ENCODE results near the gene FAM222A.

The FAM222A gene

GRCh38 chr12:109725321-109726105 is 11.9 kb downstream of the FAM222A start:
- POLR2A ChIA-PET: interaction anchor here (0.6 kb wide), 1 partner anchor 1496 kb away, joined by 4 read pairs; no protein-coding TSS in a partner anchor
- H3K9me3 ChIP-seq (ENCODE audit: control insufficient read depth, insufficient read depth, low read depth, low read length): no peaks in the 10 kb centered on the region

GRCh38 chr12:109726106-109726497 is 12.5 kb downstream of the FAM222A start:
- H3K4me1 ChIP-seq (ENCODE audit: control insufficient read depth, insufficient read depth, low read length): no peaks in the 10 kb centered on the region

More at GRCh38 chr12:109725321-109726105, 11.9 kb downstream of the FAM222A start:
- CTCF ChIA-PET: interaction anchor here (0.6 to 0.8 kb wide), 2 partner anchors 16 to 121 kb away, joined by 3 read pairs; no protein-coding TSS in a partner anchor
- TF ChIP-seq ZBTB8A (tag by site-specific recombination; IDR thresholded peaks at IDR 0.05): no peak
- no peak for TF ChIP-seq ZSCAN18 (tag by site-specific recombination; IDR thresholded peaks at IDR 0.05)
- no peak for TF ChIP-seq ZXDB (tag by site-specific recombination; IDR thresholded peaks at IDR 0.05)
- Histone ChIP-seq H3K27ac (ENCODE audit: extremely low read depth, low read depth, low read length) (no peak overlapping the region), H3K4me3 (ENCODE audit: low read depth, low read length) (no peak overlapping the region), H3K4me1 (ENCODE audit: control insufficient read depth, insufficient read depth, low read length) (no peaks in the 10 kb centered on the region), H3K36me3 (ENCODE audit: control insufficient read depth in 2 of 2, insufficient read depth in 1 of 2, low read length in 2 of 2) (no peaks in the 10 kb centered on the region)

More at GRCh38 chr12:109726106-109726497, 12.5 kb downstream of the FAM222A start:
- H3K36me3 ChIP-seq (ENCODE audit: control insufficient read depth in 2 of 2, insufficient read depth in 1 of 2, low read length in 2 of 2): no peaks in the 10 kb centered on the region
- POLR2A ChIA-PET: interaction anchor here (0.6 kb wide), 1 partner anchor 1497 kb away, joined by 4 read pairs; no protein-coding TSS in a partner anchor
- H3K27ac ChIP-seq (ENCODE audit: extremely low read depth, low read depth, low read length): no peak overlapping the region
- H3K9me3 ChIP-seq (ENCODE audit: control insufficient read depth, insufficient read depth, low read depth, low read length): no peaks in the 10 kb centered on the region
- TF ChIP-seq ZNF266 (tag by site-specific recombination; IDR thresholded peaks at IDR 0.05; ENCODE audit: low read depth): no peak
- TF ChIP-seq ZNF555 (tag by site-specific recombination; conservative IDR thresholded peaks at IDR 0.05): no peak
- no peak for TF ChIP-seq PRDM10 (tag by site-specific recombination; IDR thresholded peaks at IDR 0.05)
- no peak for TF ChIP-seq ZNF747 (tag by site-specific recombination; IDR thresholded peaks at IDR 0.05)
- TF ChIP-seq ZIC2 (tag by site-specific recombination; IDR thresholded peaks at IDR 0.05): no peak
- TF ChIP-seq ZNF174 (tag by site-specific recombination; IDR thresholded peaks at IDR 0.05): no peak
- TF ChIP-seq PRDM4 (tag by site-specific recombination; IDR thresholded peaks at IDR 0.05): no peak
- TF ChIP-seq ZNF580 (tag by site-specific recombination; IDR thresholded peaks at IDR 0.05): no peak
- no peak for TF ChIP-seq GLIS1 (tag by site-specific recombination; IDR thresholded peaks at IDR 0.05)
- no peak for TF ChIP-seq ZNF362 (tag by site-specific recombination; IDR thresholded peaks at IDR 0.05)
- no peak overlapping the region for H3K4me3 ChIP-seq (ENCODE audit: low read depth, low read length)
- CTCF ChIA-PET: interaction anchor here (0.6 to 0.8 kb wide), 2 partner anchors 17 to 120 kb away, joined by 3 read pairs; no protein-coding TSS in a partner anchor

Data from HEK293 (cell line).